Gastrocnemius medialis (tissue), 4 donors: Measurements from ENCODE around the gene MAP3K13. TPM values are rescaled to one million over a fixed set of nuclear protein-coding genes. Genes with fewer than 3 reads are reported as not detected.

Experiments used
- ATAC-seq, 2 donors: fragments of 150-250 bp; one replicate each; pipeline ENCODE4 v1.9.1; 2016
- DNase-seq, 2 donors: peaks; one replicate each; pipeline ENCODE4 v3.0.0-alpha.2; 2019
- H3K27ac ChIP-seq, 4 donors: fragments of 200-600 bp; sonication (generic); 1 replicate in 1 of 4; 2 replicates in 3 of 4; pipeline ENCODE4 v1.5.1; 2016 to 2018; ENCODE audit warnings: mild to moderate bottlenecking in 2 of 4, moderate library complexity in 1 of 4
- H3K27me3 ChIP-seq, 3 donors: fragments of 200-600 bp; sonication (generic) in 2 of 3; 1 replicate in 1 of 3; 2 replicates in 2 of 3; pipeline versions ENCODE4 v1.5.1 to v1.6.0; 2016 to 2019; ENCODE audit warnings: mild to moderate bottlenecking in 1 of 3, moderate library complexity in 1 of 3
- H3K36me3 ChIP-seq, 2 donors: fragments of 200-600 bp; sonication (generic) in 1 of 2; one replicate each; pipeline ENCODE4 v1.5.1; 2017 to 2018
- H3K4me1 ChIP-seq, 2 donors: fragments of 200-600 bp; sonication (generic) in 1 of 2; one replicate each; pipeline ENCODE4 v1.5.1; 2016 to 2017; ENCODE audit warnings: mild to moderate bottlenecking in 2 of 2
- H3K4me3 ChIP-seq, 4 donors: fragments of 200-600 bp; sonication (generic) in 3 of 4; 1 replicate in 1 of 4; 2 replicates in 3 of 4; pipeline ENCODE4 v1.5.1; 2016 to 2019; ENCODE audit warnings: mild to moderate bottlenecking in 2 of 4
- H3K9me3 ChIP-seq, 3 donors: fragments of 200-600 bp; sonication (generic) in 2 of 3; 1 replicate in 1 of 3; 2 replicates in 2 of 3; pipeline ENCODE4 v1.5.1; 2016 to 2019
- POLR2A ChIP-seq, 2 donors: fragments of 450-650 bp; IDR thresholded peaks; one replicate each; pipeline ENCODE4 v1.6.1; 2017; ENCODE audit warnings: antibody characterized with exemption in 2 of 2, mild to moderate bottlenecking in 2 of 2, moderate library complexity in 2 of 2
- in situ Hi-C, 4 donors: fragments of 200-750 bp; cut with MboI; loops; one replicate each; pipeline versions ENCODE4 v1.15.0 to v1.8.0; 2017; ENCODE audit warnings: low sequenced_read_pairs in 4 of 4
- intact Hi-C: fragments of 100-400 bp; cut with DNase I; formaldehyde crosslinking; loops from one replicate; pipeline ENCODE4 v1.15.1; 2023; ENCODE audit warnings: low total_unique reads
- total RNA-seq, 4 donors: library from RNA; depleted of rRNA; stranded (reverse); fragments of >200 nt; gene quantifications; one replicate each; pipeline versions ENCODE4 v1.1.0 to v1.2.3, GENCODE V29; 2016
- TF ChIP-seq, protein P1 (sequence below), 5 experiments: fragments of 450-650 bp in 3 of 5; fragments of 200-600 bp in 2 of 5; sonication (generic) in 2 of 5; IDR thresholded peaks in 4 of 5; conservative IDR thresholded peaks in 1 of 5; 1 replicate in 4 of 5; 2 replicates in 1 of 5; pipeline ENCODE4 v1.5.1; 2016 to 2019; ENCODE audit warnings: antibody characterized with exemption in 5 of 5, mild to moderate bottlenecking in 3 of 5, moderate library complexity in 3 of 5

Gene MAP3K13, protein sequence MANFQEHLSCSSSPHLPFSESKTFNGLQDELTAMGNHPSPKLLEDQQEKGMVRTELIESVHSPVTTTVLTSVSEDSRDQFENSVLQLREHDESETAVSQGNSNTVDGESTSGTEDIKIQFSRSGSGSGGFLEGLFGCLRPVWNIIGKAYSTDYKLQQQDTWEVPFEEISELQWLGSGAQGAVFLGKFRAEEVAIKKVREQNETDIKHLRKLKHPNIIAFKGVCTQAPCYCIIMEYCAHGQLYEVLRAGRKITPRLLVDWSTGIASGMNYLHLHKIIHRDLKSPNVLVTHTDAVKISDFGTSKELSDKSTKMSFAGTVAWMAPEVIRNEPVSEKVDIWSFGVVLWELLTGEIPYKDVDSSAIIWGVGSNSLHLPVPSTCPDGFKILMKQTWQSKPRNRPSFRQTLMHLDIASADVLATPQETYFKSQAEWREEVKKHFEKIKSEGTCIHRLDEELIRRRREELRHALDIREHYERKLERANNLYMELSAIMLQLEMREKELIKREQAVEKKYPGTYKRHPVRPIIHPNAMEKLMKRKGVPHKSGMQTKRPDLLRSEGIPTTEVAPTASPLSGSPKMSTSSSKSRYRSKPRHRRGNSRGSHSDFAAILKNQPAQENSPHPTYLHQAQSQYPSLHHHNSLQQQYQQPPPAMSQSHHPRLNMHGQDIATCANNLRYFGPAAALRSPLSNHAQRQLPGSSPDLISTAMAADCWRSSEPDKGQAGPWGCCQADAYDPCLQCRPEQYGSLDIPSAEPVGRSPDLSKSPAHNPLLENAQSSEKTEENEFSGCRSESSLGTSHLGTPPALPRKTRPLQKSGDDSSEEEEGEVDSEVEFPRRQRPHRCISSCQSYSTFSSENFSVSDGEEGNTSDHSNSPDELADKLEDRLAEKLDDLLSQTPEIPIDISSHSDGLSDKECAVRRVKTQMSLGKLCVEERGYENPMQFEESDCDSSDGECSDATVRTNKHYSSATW
- 1 to 10 TPM; 1.6 to 6.5 (median 4.6) TPM for total RNA-seq

DNA sequence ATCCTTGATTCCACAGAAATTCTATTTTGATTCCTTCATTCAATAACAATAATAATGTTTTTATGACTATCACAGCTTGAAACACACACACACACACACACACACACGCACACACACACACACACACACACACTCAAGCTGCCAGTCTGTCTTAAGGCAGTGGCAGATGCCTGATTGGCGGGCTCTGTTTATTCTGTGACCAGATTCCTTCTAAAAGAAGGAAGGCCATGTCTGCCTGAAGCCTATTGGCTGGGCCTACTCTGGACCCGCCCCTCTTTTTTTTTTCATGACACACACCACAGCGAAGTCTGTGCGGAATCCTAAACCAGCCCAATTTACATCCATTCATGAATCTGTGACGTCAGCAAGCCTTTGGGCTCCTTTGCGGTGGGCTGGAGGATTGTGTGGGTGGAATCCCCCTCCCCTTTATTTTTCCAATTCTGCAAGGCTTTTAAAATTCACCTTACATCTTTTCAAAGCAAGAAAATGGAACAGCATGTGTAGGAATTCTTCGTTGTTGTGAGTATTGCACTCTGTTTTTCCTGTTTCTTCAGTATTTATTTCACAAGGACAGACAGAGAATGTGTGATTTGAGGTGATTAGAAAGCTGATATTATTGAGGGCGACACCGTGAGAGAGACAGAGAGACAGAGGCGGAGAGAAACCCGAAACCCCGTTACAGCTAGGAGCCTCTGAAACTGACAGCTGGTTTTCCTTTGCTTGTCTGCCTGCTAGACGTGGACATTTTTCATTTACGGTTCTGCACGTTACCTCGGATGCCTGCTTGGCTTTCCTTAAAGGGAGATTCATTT is at the start of gene MAP3K13:
Gene MAP3K13, plus strand, starts transcription at position 287 of the 812 bp plus-strand sequence. CDS start 65,446 bp downstream, outside the sequence.
- Histone ChIP-seq H3K9me3 (no peaks in the 10 kb centered on the region), H3K4me1 (peaks cover 9 to 29% of the 10 kb centered on the region in 2 donors), H3K27ac (peak within 1 kb of the TSS; percentile 68 to 83 (median 80)), H3K36me3 (no peaks in the 10 kb centered on the region), H3K27me3 (no peaks in the 10 kb centered on the region), H3K4me3 (peak within 1 kb of the TSS; percentile 66 to 71 (median 68))
- intact Hi-C loops = loop anchor here (10.0 kb wide), 1 partner anchor 222 kb away; the partner anchor contains the start of gene SENP2
- in situ Hi-C loops = no loop called here
- DNase-seq = peak; percentile 76 to 83
- ATAC-seq = peak; percentile 99
- TF ChIP-seq, protein P1, sequence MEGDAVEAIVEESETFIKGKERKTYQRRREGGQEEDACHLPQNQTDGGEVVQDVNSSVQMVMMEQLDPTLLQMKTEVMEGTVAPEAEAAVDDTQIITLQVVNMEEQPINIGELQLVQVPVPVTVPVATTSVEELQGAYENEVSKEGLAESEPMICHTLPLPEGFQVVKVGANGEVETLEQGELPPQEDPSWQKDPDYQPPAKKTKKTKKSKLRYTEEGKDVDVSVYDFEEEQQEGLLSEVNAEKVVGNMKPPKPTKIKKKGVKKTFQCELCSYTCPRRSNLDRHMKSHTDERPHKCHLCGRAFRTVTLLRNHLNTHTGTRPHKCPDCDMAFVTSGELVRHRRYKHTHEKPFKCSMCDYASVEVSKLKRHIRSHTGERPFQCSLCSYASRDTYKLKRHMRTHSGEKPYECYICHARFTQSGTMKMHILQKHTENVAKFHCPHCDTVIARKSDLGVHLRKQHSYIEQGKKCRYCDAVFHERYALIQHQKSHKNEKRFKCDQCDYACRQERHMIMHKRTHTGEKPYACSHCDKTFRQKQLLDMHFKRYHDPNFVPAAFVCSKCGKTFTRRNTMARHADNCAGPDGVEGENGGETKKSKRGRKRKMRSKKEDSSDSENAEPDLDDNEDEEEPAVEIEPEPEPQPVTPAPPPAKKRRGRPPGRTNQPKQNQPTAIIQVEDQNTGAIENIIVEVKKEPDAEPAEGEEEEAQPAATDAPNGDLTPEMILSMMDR (IDR thresholded peaks at IDR 0.05 in 4 of 5, conservative IDR thresholded peaks at IDR 0.05 in 1 of 5) = no peak
- TF ChIP-seq POLR2A (IDR thresholded peaks at IDR 0.05) = no peak

DNA sequence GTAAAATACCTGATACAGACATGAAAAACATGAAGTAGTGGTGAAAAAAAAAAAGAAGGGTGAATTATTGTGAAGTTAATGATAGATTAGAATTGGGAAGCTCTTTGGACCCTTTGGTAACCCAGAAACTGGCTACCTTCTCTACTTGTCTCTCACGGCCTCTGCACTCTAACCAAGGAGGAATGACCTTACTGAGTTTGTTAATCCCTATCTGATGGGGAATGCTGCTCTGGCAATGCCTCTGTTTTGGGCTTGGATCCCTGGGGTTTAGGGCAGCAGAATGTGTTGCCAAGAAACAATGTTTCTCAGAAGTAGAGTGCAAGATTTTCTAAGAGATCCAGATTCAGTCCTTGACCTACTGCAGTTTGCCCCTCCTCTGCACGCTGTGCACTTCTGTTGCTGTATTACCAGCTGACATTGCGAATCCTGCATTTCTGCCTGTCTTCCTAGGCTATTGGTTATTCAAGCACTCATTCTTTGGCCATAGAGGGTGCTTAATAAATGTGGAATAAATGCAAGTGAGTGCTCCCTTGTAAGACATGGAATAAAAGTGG is 49.2 kb upstream of the MAP3K13 start:
- Histone ChIP-seq H3K36me3 (no peaks in the 10 kb centered on the region), H3K4me3 (no peak overlapping the region), H3K4me1 (peaks cover 0 to 10% of the 10 kb centered on the region in 2 donors), H3K27ac (no peak overlapping the region), H3K27me3 (no peaks in the 10 kb centered on the region), H3K9me3 (no peaks in the 10 kb centered on the region)
- TF ChIP-seq POLR2A (IDR thresholded peaks at IDR 0.05) = no peak
- DNase-seq (no peak), ATAC-seq (no peak)
- intact Hi-C loops (no loop called here), in situ Hi-C loops (no loop called here)

DNA sequence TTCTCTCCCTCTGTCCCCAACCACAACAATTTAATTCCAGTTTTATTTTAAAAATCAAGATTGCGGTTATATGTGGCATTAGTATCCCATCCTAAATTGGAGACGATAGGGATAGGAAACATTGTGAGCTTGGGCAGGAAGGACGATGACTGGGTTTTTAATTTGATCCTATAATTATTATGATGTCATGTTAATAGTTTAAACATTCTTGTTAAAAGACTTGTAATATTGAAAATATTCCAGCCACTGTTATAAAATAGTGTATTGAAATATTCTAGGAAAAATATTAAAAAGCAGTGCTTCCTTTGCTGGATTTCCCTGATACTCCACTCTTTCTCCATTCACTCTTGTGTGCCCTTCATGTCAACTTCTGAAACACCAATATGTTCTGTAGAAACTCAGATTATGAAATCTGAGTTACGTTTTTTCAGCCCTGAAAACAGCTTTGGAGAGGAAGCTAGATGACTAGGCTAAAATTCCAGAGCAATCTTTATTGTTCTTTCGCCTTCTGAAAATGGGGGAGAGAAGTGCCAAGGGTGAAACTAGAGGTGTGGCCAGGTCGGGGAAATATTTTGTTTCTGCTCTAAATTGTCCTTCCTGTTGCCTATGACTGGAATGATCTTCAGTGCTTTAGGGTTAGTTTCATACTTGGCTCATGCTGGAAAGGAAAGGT is 46.1 kb upstream of the MAP3K13 start:
- H3K27me3 ChIP-seq = no peaks in the 10 kb centered on the region
- peak overlapping the region in 2 of 4 donors; percentile 15 to 31 for H3K27ac ChIP-seq
- in situ Hi-C loops = no loop called here
- H3K9me3 ChIP-seq = no peaks in the 10 kb centered on the region
- ATAC-seq (peak in 1 of 2 donors; percentile 41), DNase-seq (no peak)
- no peaks in the 10 kb centered on the region for H3K36me3 ChIP-seq
- no peak overlapping the region for H3K4me3 ChIP-seq
- intact Hi-C loops = no loop called here
- no peak for TF ChIP-seq POLR2A (IDR thresholded peaks at IDR 0.05)
- TF ChIP-seq, protein P1 (IDR thresholded peaks at IDR 0.05 in 4 of 5, conservative IDR thresholded peaks at IDR 0.05 in 1 of 5) = no peak
- peaks cover 0 to 10% of the 10 kb centered on the region in 2 donors for H3K4me1 ChIP-seq

DNA sequence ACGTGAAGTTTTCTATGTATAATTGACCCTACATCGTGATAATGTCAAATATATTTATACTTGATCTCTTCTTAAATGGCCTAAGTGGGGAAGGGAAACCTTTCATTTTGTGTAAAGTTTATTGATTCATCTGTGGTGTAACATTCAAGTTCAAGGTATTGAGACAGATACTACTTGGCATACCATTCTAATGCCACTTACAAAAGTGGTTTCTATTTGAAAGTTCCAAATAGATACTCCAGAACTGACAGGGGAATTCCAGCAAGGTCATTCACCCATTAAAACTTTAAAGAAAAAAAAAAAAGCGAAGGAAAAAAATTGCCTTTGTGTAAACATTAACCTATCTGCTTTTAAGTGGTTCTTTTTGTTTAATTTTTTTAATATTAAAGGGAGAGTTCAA is 45.3 kb upstream of the MAP3K13 start:
- H3K27ac ChIP-seq = peak overlapping the region in 1 of 4 donors; percentile 31
- H3K36me3 ChIP-seq = no peaks in the 10 kb centered on the region
- no peaks in the 10 kb centered on the region for H3K27me3 ChIP-seq
- H3K4me1 ChIP-seq = peaks cover 0 to 10% of the 10 kb centered on the region in 2 donors
- ATAC-seq (no peak), DNase-seq (no peak)
- no peaks in the 10 kb centered on the region for H3K9me3 ChIP-seq
- H3K4me3 ChIP-seq = no peak overlapping the region
- in situ Hi-C loops (no loop called here), intact Hi-C loops (no loop called here)
- TF ChIP-seq, protein P1 (IDR thresholded peaks at IDR 0.05 in 4 of 5, conservative IDR thresholded peaks at IDR 0.05 in 1 of 5) = no peak
- TF ChIP-seq POLR2A (IDR thresholded peaks at IDR 0.05) = no peak
